ENCODE data around the gene MYO7B. TPM values are rescaled to one million over a fixed set of nuclear protein-coding genes. Genes with fewer than 3 reads are reported as not detected.

MYO7B gene
- total RNA-seq, 1 donor from 2014 or later, result 3.0 TPM

DNA sequence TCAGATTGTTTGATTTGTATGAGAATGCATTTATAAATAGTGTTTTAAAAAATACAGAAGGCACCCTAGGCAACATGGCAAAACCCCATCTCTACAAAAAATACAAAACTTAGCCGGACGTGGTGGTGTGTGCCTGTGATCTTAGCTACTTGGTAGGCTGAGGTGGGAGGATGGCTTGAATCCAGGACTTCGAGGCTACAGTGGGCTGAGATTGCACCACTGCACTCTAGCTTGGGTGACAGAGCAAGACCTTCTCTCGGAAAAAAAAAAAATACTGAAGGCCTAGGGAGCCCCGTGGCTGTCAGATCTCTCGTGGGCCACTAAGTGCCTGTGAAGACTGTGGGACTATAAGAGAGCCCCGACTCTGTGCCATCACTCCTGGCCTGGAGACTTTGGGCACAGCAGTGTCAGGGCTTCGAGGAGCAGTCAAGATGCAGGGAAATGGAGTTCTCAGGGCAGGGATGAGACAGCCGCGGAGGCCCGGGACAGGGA, 40.5 kb downstream of the MYO7B start:
- ChIA-PET CTCF (interaction anchor here (0.8 to 3.7 kb wide), 3 partner anchors 15 to 185 kb away, joined by 3 to 15 read pairs (median 15); no protein-coding TSS in a partner anchor), POLR2A (interaction anchor here (1.2 kb wide), 1 partner anchor 50 kb away, joined by 3 read pairs; the partner anchor contains the start of gene IWS1)
- TF ChIP-seq, protein P1, sequence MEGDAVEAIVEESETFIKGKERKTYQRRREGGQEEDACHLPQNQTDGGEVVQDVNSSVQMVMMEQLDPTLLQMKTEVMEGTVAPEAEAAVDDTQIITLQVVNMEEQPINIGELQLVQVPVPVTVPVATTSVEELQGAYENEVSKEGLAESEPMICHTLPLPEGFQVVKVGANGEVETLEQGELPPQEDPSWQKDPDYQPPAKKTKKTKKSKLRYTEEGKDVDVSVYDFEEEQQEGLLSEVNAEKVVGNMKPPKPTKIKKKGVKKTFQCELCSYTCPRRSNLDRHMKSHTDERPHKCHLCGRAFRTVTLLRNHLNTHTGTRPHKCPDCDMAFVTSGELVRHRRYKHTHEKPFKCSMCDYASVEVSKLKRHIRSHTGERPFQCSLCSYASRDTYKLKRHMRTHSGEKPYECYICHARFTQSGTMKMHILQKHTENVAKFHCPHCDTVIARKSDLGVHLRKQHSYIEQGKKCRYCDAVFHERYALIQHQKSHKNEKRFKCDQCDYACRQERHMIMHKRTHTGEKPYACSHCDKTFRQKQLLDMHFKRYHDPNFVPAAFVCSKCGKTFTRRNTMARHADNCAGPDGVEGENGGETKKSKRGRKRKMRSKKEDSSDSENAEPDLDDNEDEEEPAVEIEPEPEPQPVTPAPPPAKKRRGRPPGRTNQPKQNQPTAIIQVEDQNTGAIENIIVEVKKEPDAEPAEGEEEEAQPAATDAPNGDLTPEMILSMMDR (IDR thresholded peaks at IDR 0.05), result no peak
- H3K9me3 Mint-ChIP-seq, result no peaks in the 10 kb centered on the region
- H3K4me1 Mint-ChIP-seq, result peaks cover 64% of the 10 kb centered on the region
- DNase-seq, result no peak
- no peak for ATAC-seq (ENCODE audit: low read depth)
- no peaks in the 10 kb centered on the region for H3K36me3 Mint-ChIP-seq (ENCODE audit: low read depth)
- intact Hi-C loops (cut with micrococcal nuclease), result loop anchor here (5.0 kb wide), 1 partner anchor 126 kb away; the partner anchor contains the start of gene SFT2D3
- no peak overlapping the region for H3K27ac Mint-ChIP-seq
- H3K4me3 Mint-ChIP-seq, result peak overlapping the region; percentile 35
- no peaks in the 10 kb centered on the region for H3K27me3 Mint-ChIP-seq

DNA sequence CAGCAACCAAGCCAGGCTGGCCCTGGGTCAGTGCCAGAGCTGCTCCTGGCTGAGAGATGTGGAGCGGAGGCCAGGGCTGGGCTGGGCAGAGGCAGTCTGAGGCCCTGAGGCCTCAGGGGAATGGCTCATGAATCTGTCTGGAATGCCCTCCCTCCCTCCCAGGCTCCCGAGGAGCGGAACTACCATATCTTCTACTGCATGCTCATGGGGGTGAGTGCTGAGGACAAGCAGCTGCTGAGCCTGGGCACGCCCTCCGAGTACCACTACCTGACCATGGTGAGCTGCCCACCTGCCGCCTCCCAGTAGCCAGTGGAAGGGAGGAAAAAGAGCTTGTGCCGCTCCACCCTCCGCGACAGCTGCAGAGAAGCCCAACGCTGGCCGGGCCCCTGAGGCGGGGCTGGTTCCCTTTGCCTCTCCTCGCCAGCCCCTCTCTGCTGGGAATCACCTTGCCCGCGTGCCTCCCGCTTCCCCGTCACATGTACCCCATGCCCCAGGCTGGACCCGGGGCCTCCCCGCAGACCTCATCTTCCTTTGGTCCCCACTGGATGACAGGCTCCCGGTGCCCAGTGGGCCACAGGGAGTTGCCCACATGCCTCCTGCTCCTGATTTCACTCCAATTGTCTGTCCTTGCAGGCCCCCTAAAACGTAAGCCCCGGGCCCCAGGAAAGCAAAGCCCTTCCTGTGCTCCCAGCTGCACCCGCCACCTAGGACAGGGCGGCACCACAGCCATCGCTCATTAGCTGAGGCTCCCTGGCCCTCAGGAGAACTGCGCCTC, 41.1 kb downstream of the MYO7B start:
- no peaks in the 10 kb centered on the region for H3K9me3 Mint-ChIP-seq
- TF ChIP-seq, protein P1 (IDR thresholded peaks at IDR 0.05), result no peak
- intact Hi-C loops (cut with micrococcal nuclease), result loop anchor here (5.0 kb wide), 1 partner anchor 126 kb away; the partner anchor contains the start of gene SFT2D3
- peaks cover 64% of the 10 kb centered on the region for H3K4me1 Mint-ChIP-seq
- DNase-seq, result no peak
- ATAC-seq (ENCODE audit: low read depth), result no peak
- H3K4me3 Mint-ChIP-seq, result peak overlapping the region; percentile 50
- no peaks in the 10 kb centered on the region for H3K36me3 Mint-ChIP-seq (ENCODE audit: low read depth)
- CTCF ChIA-PET, result interaction anchor here (0.8 to 3.7 kb wide), 3 partner anchors 15 to 186 kb away, joined by 3 to 15 read pairs (median 15); no protein-coding TSS in a partner anchor
- H3K27ac Mint-ChIP-seq, result no peak overlapping the region
- POLR2A ChIA-PET, result interaction anchor here (1.2 kb wide), 1 partner anchor 50 kb away, joined by 3 read pairs; the partner anchor contains the start of gene IWS1
- no peaks in the 10 kb centered on the region for H3K27me3 Mint-ChIP-seq

DNA sequence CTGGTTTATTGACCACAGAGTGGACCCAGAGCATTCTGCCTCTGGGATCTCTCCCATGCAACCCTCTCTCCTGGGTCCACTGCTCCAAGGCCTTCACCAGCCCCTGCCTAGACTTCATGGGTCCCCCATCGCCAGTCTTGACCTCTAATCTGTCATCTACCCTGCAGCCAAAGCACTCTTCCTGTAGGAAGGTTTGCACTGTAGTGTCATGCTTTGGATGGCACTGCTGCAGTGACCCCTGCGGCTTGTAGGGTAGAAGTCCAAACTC, 41.7 kb downstream of the MYO7B start:
- ATAC-seq (ENCODE audit: low read depth), result no peak
- H3K27ac Mint-ChIP-seq, result no peak overlapping the region

DNA sequence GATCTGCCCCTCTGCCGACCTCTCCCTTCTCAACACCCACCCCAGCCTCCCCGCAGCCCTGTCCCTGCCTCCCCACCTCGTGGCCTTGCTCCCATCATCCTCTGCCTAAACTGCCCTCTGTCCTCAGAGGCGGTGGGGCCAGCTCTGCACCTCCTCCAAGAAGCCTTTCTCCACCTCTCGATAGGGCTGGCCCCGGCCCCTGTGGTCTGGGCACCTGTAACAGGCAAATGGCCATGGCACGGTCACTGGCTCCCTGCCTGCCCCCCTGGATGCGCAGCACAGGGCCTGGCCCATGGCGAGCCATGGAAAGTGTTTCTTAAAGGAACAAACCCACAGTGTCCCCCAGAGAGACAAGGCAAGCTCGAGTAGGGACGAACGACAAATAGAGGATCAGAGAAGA, 42.0 kb downstream of the MYO7B start:
- ChIA-PET CTCF (interaction anchor here (1.4 kb wide), 1 partner anchor 14 kb away, joined by 10 read pairs; no protein-coding TSS in a partner anchor), POLR2A (interaction anchor here (1.1 to 1.7 kb wide), 2 partner anchors 14 to 51 kb away, joined by 3 to 4 read pairs; partner anchors contain the start of gene IWS1)
- TF ChIP-seq, protein P1 (IDR thresholded peaks at IDR 0.05), result no peak
- H3K4me3 Mint-ChIP-seq, result peak overlapping the region; percentile 72
- H3K9me3 Mint-ChIP-seq, result no peaks in the 10 kb centered on the region
- DNase-seq, result no peak
- H3K27me3 Mint-ChIP-seq, result no peaks in the 10 kb centered on the region
- no peak for ATAC-seq (ENCODE audit: low read depth)
- intact Hi-C loops (cut with micrococcal nuclease), result loop anchor here (5.0 kb wide), 1 partner anchor 125 kb away; the partner anchor contains the start of gene SFT2D3
- no peaks in the 10 kb centered on the region for H3K36me3 Mint-ChIP-seq (ENCODE audit: low read depth)
- peaks cover 64% of the 10 kb centered on the region for H3K4me1 Mint-ChIP-seq
- H3K27ac Mint-ChIP-seq, result no peak overlapping the region

More for the DNA sequence above, 41.7 kb downstream of the MYO7B start:
- intact Hi-C loops (cut with micrococcal nuclease), result loop anchor here (5.0 kb wide), 1 partner anchor 125 kb away; the partner anchor contains the start of gene SFT2D3
- Mint-ChIP-seq H3K9me3 (no peaks in the 10 kb centered on the region), H3K4me1 (peaks cover 64% of the 10 kb centered on the region), H3K4me3 (peak overlapping the region; percentile 72), H3K36me3 (ENCODE audit: low read depth) (no peaks in the 10 kb centered on the region), H3K27me3 (no peaks in the 10 kb centered on the region)
- POLR2A ChIA-PET, result interaction anchor here (1.1 to 1.7 kb wide), 3 partner anchors 15 to 51 kb away, joined by 3 to 4 read pairs (median 3); partner anchors contain the start of gene IWS1
- CTCF ChIA-PET, result interaction anchor here (3.0 kb wide), 1 partner anchor 14 kb away, joined by 15 read pairs; no protein-coding TSS in a partner anchor
- DNase-seq, result no peak
- TF ChIP-seq, protein P1 (IDR thresholded peaks at IDR 0.05), result no peak

All from activated B cell treated with CpG ODN at 0.5 μM for 24 hours (primary cell).